ELR (cell line): Measurements from ENCODE around the gene LRRC41.
"Not testable (repeated sequence)": the region's sequence is repeated elsewhere in the genome, so short reads cannot be mapped to it uniquely, and the experiment has no call there.

Experiments used
- DNase-seq: peaks from one replicate; pipeline ENCODE4 v3.0.0-alpha.2; 2015; ENCODE audit warnings: low read depth

LRRC41 gene

DNA sequence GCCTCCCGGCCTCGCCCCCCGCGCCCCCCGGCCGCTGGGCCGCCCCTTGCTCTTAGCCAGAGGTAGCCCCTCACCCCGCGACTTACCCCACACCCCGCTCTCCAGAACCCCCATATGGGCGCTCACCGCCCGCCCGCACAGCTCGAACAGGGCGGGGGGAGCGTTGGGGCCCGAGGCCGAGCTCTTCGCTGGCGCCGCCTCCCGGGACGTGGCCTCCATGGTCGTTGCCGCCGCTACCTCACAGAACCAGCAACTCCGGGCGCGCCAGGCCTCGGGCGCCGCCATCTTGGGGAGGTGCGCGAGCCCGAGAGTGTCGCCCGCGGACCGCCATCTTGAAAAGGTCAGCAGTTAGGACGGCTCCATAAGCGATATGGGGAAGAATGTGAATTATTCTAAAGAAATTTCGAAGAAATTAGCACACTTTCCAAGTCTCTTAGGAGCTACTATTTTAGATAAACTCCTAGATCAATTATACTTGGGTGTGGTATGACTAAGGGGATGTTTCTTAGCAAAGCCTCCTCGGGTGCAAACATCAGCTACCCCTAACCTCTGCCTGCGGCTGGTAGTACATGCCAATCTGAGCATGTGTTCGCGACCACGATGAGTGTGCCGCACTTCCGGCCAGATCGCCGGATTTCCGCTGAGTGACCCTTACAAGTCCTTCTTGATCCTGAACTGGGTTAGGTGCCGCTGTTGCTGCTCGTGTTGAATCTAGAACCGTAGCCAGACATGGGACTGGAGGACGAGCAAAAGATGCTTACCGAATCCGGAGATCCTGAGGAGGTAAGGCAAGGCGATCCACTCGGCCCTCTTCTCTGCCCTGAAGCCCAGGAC, at the start of gene LRRC41, which contains the start of gene UQCRH:
LRRC41 (minus strand) TSS at position 579 of the 834 bp plus-strand sequence; CDS start at position 285, 294 bp downstream.
UQCRH (plus strand) TSS at position 661 of the 834 bp plus-strand sequence; CDS start at position 730, 69 bp downstream.
- peak; percentile 97 for DNase-seq

- no peak for DNase-seq
Observed at GRCh38 chr1:46352363-46352762, 48.9 kb upstream of the LRRC41 start.

- DNase-seq, result no peak
Observed at GRCh38 chr1:46345281-46345680, 41.9 kb upstream of the LRRC41 start.

DNA sequence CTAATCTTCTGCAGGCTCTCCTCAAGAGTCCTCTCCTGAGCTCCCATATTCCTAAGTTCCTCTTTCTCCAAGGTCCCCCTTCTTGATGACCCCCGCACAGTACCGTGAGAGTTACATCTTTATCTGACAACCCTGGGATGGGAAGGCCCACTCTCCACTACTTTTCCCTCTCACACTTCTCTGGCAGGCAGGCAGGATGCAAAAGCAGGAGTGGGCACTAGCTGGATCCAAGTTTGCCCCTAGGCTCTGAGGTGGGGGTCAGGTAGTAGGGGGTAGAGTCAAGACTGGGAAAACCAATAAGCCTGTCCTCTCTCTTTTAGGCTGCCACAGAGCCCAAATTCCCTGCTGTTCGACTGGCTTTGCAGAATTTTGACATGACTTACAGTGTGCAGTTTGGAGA, 41.1 kb upstream of the LRRC41 start:
- DNase-seq, result no peak

DNA sequence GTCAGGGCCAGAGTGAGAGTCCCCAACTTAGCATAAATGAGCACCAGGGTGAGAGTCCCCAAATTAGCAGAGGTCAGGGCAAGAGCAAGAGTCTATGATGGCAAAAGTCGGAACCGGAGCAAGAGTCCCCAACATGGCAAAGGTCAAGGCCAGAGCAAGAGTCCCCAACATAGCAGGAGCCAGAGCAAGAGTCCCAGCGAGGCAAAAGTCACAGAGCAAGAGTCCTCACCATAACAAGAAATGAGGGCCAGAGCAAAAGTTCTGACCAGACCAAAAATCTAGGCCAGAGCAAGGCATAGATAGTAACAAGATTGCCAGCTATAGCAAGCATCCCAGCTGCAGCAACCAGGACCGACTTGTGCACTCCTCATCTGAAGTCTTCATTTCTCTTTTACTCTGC, 40.3 kb upstream of the LRRC41 start:
- DNase-seq, result no peak

GRCh38 chr1:46343351-46343695, 39.9 kb upstream of the LRRC41 start:
- no peak for DNase-seq

DNA sequence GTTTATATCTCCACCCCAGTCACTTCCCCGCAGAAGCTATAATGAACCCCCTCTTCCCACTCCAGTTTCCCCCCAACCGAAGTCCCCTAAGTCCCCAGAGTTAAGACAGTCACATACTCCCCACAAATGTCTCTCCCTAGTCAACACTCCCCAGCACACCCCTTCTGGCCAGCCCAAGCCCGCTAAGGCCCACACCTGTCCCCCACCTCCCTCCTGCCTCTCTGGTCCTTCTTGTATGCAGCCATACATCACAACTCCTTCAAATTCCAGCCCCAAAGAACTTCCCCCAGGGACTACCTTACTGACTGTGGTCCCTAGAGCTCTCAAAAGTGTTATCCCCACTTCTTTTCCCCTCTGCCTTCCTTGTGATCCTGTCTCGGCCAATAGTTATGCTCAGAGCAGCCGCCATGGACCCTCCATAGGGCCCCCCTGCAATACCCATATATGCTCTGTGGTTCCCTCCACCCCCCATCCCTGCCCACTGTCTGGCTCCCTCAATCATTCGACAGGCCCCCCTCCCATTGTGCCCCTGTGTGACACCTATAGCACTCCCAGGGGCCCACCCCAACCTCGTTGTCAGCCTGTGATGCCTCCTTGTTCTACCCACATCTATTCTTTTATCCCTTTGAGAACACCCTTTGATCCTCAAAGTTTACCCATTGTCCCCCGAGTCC, 39.4 kb upstream of the LRRC41 start:
- DNase-seq, result no peak

- peak; percentile 62 for DNase-seq
Observed at GRCh38 chr1:46342084-46342656, 38.8 kb upstream of the LRRC41 start.

DNA sequence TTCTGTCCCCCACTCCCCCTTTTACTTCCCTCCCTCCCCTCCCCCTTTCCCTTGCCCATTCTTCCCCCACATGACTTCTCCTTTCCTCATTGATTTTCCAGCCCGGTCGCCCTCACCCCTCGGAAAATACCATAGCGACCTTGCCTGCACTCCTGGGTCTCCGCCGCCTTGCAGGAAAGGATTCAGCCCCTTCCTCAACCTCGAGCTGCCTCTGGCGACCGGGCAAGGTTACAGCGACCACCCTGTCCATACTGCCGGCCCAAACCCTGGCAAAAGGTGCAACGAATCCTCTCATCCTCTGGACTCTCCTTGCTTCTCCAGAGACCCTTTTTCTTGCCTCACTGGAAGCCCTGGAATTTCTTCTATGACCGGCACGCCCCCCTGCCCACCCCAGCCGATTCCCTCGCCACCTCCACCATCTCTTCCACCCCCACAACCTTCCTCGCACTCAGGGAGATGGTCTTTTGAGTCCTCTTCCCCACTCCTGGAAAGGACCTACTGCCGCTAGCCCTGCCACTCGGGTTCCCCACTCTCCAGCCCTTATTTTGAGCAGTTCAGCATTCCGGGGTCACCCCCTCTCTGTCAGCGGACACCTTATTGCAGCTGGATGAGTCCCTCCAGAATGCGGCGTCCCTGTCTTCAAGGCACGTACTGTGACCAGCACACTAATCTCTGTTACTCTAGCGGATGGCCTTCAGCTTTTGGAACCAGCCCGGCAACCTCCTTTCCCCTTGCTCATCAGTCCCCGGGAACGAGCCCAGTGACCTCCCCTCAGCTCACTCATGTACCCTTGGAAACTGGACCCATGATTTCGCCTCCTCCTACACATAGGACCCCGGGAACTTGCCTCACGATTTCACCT, 38.0 kb upstream of the LRRC41 start:
- DNase-seq, result no peak

GRCh38 chr1:46340404-46341221, 37.2 kb upstream of the LRRC41 start, which contains the start of gene NSUN4:
NSUN4 (plus strand) TSS chr1:46340807; CDS start chr1:46340827, 20 bp downstream.
- peak; percentile 97 for DNase-seq

GRCh38 chr1:46337409-46337808, 34.0 kb upstream of the LRRC41 start:
- DNase-seq, result not testable (repeated sequence)

DNA sequence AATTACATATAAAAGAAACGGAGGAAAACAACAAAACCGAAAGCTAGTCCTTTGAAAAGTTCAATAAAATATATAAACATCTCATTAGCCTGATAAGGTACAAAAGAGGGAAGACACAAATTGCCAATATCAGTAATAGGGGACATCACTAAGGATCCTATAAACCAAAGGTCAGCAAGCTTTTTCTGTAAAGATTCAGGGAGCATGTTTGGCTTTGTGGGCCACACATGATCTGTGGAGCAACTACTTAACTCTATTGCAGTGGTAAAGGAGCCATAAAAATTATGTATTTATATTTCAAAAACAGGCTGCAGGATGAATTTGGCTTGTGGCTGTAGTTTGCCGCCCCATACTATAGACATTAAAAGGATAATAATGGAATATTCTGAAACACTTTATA, 31.7 kb upstream of the LRRC41 start:
- DNase-seq, result no peak

GRCh38 chr1:46334030-46334384, 30.6 kb upstream of the LRRC41 start:
- DNase-seq, result no peak

- peak; percentile 66 for DNase-seq
Observed at GRCh38 chr1:46333300-46334029, 30.0 kb upstream of the LRRC41 start.

GRCh38 chr1:46331786-46332540, 28.5 kb upstream of the LRRC41 start:
- not testable (repeated sequence) for DNase-seq

- not testable (repeated sequence) for DNase-seq
Observed at GRCh38 chr1:46330381-46330780, 27.0 kb upstream of the LRRC41 start.

DNA sequence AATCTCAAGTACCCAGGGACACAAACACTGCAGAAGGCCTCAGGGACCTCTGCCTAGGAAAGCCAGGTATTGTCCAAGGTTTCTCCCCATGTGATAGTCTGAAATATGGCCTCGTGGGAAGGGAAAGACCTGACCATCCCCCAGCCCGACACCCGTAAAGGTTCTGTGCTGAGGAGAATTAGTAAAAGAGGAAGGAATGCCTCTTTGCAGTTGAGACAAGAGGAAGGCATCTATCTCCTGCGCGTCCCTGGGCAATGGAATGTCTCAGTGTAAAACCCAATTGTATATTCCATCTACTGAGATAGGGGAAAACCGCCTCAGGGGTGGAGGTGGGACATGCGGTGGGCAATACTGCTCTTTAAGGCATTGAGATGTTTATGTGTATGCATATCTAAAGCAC, 26.4 kb upstream of the LRRC41 start:
- not testable (repeated sequence) for DNase-seq

- not testable (repeated sequence) for DNase-seq
Observed at GRCh38 chr1:46328182-46328581, 24.8 kb upstream of the LRRC41 start.

DNA sequence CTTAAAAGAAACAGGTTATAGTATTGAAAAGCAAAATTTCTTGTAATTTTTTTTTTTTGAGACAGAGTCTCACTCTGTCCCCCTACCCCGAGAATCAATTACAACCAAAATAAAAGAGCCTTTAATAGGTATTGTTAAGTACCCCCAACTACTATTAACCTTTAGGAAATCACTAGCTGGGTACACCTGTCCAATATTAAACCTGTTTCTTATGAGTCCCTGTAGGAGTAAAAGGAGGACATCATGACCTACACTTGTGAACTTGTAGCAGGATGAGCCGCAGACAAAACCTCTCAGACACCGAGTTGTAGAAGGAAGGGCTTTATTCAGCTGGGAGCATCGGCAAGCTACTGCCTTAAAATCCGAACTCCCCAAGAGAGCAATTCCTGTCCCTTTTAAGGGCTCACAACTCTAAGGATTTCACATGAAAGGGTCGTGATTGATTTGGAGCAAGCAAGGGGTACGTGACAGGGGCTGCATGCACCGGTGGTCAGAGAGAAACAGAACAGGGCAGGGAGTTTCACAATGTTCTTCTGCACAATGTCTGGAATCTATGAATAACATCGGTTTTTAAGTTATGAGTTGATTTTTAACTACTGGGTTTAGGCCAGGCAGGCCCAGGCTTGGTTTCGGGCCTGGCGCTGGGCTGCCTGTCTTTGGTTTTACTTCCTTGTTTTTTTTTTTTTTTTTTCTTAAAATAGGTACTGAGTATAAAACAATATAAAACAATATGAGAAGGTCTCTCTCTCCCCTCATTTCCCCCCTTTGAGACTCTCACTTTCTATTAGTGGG, 22.1 kb upstream of the LRRC41 start:
- not testable (repeated sequence) for DNase-seq
